IPS-15b (cell line): ENCODE data around the gene ITSN2.

Source experiments
- H3K27me3 ChIP-seq: one replicate; pipeline ENCODE4 v1.6.1; 2013; ENCODE audit warnings: low read length; ENCODE audit not compliant: control insufficient read depth, insufficient read depth
- H3K36me3 ChIP-seq: one replicate; pipeline ENCODE4 v1.6.1; 2013; ENCODE audit warnings: low read length; ENCODE audit not compliant: control insufficient read depth, insufficient read depth
- H3K4me1 ChIP-seq: one replicate; pipeline ENCODE4 v1.6.1; 2013; ENCODE audit warnings: mild to moderate bottlenecking, low read length; ENCODE audit not compliant: control insufficient read depth, insufficient read depth
- H3K4me3 ChIP-seq: one replicate; pipeline ENCODE4 v1.5.1; 2013; ENCODE audit warnings: low read depth, low read length
- H3K9ac ChIP-seq: one replicate; pipeline ENCODE4 v1.6.1; 2013; ENCODE audit warnings: low read depth, mild to moderate bottlenecking, low read length
- H3K9me3 ChIP-seq: one replicate; pipeline ENCODE4 v1.6.1; 2013; ENCODE audit warnings: mild to moderate bottlenecking, low read length; ENCODE audit not compliant: control insufficient read depth, insufficient read depth

ITSN2 gene

GRCh38 chr2:24392542-24393059 is 32.3 kb upstream of the ITSN2 start:
- Histone ChIP-seq H3K27me3 (no peaks in the 10 kb centered on the region), H3K36me3 (no peaks in the 10 kb centered on the region), H3K9me3 (no peaks in the 10 kb centered on the region), H3K9ac (no peak overlapping the region), H3K4me3 (no peak overlapping the region), H3K4me1 (no peaks in the 10 kb centered on the region)

- H3K9ac ChIP-seq, result no peak overlapping the region
- no peak overlapping the region for H3K4me3 ChIP-seq
- no peaks in the 10 kb centered on the region for H3K27me3 ChIP-seq
- no peaks in the 10 kb centered on the region for H3K9me3 ChIP-seq
- no peaks in the 10 kb centered on the region for H3K4me1 ChIP-seq
- H3K36me3 ChIP-seq, result no peaks in the 10 kb centered on the region
Observed at GRCh38 chr2:24385366-24385765, 25.0 kb upstream of the ITSN2 start.

GRCh38 chr2:24382363-24383073 is 22.2 kb upstream of the ITSN2 start:
- Histone ChIP-seq H3K9ac (no peak overlapping the region), H3K9me3 (no peaks in the 10 kb centered on the region), H3K4me3 (no peak overlapping the region), H3K4me1 (no peaks in the 10 kb centered on the region), H3K36me3 (no peaks in the 10 kb centered on the region), H3K27me3 (no peaks in the 10 kb centered on the region)

GRCh38 chr2:24380820-24381219 is 20.5 kb upstream of the ITSN2 start:
- Histone ChIP-seq H3K9ac (no peak overlapping the region), H3K27me3 (no peaks in the 10 kb centered on the region), H3K36me3 (no peaks in the 10 kb centered on the region)

GRCh38 chr2:24375349-24376087 is 15.2 kb upstream of the ITSN2 start:
- Histone ChIP-seq H3K4me1 (no peaks in the 10 kb centered on the region), H3K36me3 (no peaks in the 10 kb centered on the region), H3K9me3 (no peaks in the 10 kb centered on the region), H3K4me3 (no peak overlapping the region), H3K9ac (no peak overlapping the region), H3K27me3 (no peaks in the 10 kb centered on the region)

More at GRCh38 chr2:24380820-24381219, 20.5 kb upstream of the ITSN2 start:
- no peaks in the 10 kb centered on the region for H3K9me3 ChIP-seq
- H3K4me3 ChIP-seq, result no peak overlapping the region
- no peaks in the 10 kb centered on the region for H3K4me1 ChIP-seq

GRCh38 chr2:24374301-24374700 is 14.0 kb upstream of the ITSN2 start:
- Histone ChIP-seq H3K4me3 (no peak overlapping the region), H3K36me3 (no peaks in the 10 kb centered on the region), H3K4me1 (no peaks in the 10 kb centered on the region), H3K27me3 (no peaks in the 10 kb centered on the region), H3K9ac (no peak overlapping the region), H3K9me3 (no peaks in the 10 kb centered on the region)

GRCh38 chr2:24372033-24372432 is 11.7 kb upstream of the ITSN2 start:
- Histone ChIP-seq H3K36me3 (no peaks in the 10 kb centered on the region), H3K4me1 (no peaks in the 10 kb centered on the region), H3K9me3 (no peaks in the 10 kb centered on the region), H3K27me3 (no peaks in the 10 kb centered on the region), H3K9ac (no peak overlapping the region), H3K4me3 (no peak overlapping the region)

- Histone ChIP-seq H3K9ac (no peak overlapping the region), H3K4me1 (peaks cover 3% of the 10 kb centered on the region), H3K27me3 (no peaks in the 10 kb centered on the region), H3K9me3 (no peaks in the 10 kb centered on the region), H3K36me3 (no peaks in the 10 kb centered on the region), H3K4me3 (no peak overlapping the region)
Observed at GRCh38 chr2:24365826-24366225, 5.5 kb upstream of the ITSN2 start.

GRCh38 chr2:24365051-24365450 is 4.7 kb upstream of the ITSN2 start:
- H3K9me3 ChIP-seq, result no peaks in the 10 kb centered on the region
- no peaks in the 10 kb centered on the region for H3K27me3 ChIP-seq
- H3K36me3 ChIP-seq, result peaks cover under 1% of the 10 kb centered on the region
- H3K9ac ChIP-seq, result no peak overlapping the region
- H3K4me3 ChIP-seq, result no peak overlapping the region
- H3K4me1 ChIP-seq, result peaks cover 4% of the 10 kb centered on the region

- Histone ChIP-seq H3K27me3 (no peaks in the 10 kb centered on the region), H3K9me3 (no peaks in the 10 kb centered on the region), H3K36me3 (peaks cover 2% of the 10 kb centered on the region), H3K4me3 (no peak overlapping the region), H3K9ac (no peak overlapping the region), H3K4me1 (peaks cover 4% of the 10 kb centered on the region)
Observed at GRCh38 chr2:24363301-24363700, 3.0 kb upstream of the ITSN2 start.

- Histone ChIP-seq H3K9ac (no peak overlapping the region), H3K36me3 (peaks cover 2% of the 10 kb centered on the region), H3K4me3 (no peak overlapping the region), H3K27me3 (no peaks in the 10 kb centered on the region), H3K4me1 (peaks cover 4% of the 10 kb centered on the region), H3K9me3 (no peaks in the 10 kb centered on the region)
Observed at GRCh38 chr2:24362253-24362652, 1.9 kb upstream of the ITSN2 start.

- peak overlapping the region; percentile 61 for H3K9ac ChIP-seq
Observed at GRCh38 chr2:24360963-24361330, 611 bp upstream of the ITSN2 start.

More at GRCh38 chr2:24360963-24361330, 611 bp upstream of the ITSN2 start:
- peaks cover 4% of the 10 kb centered on the region for H3K4me1 ChIP-seq
- H3K36me3 ChIP-seq, result peaks cover 2% of the 10 kb centered on the region
- H3K4me3 ChIP-seq, result peak overlapping the region; percentile 72
- H3K27me3 ChIP-seq, result no peaks in the 10 kb centered on the region
- H3K9me3 ChIP-seq, result no peaks in the 10 kb centered on the region
